Endothelial cell of umbilical vein (primary cell): ENCODE measurements around the gene TRAF1. TPM values are rescaled to one million over a fixed set of nuclear protein-coding genes. Genes with fewer than 3 reads are reported as not detected.

Source experiments
- BruUV-seq: library from RNA; stranded (reverse); fragments of 400-500 nt; replicated peaks from 2 replicates; lab custom pipeline; 2021; lab: Mats Ljungman, UMichigan
- CTCF ChIA-PET: fragments of 300-600, 350-600 bp; sonication (Branson Sonifier 250); formaldehyde crosslinking; loops from one replicate; lab custom pipeline; 2021; ENCODE audit warnings: antibody characterized with exemption, inconsistent platforms; lab: Charles Lee
- POLR2A ChIA-PET: fragments of 300-600, 350-600 bp; sonication (Branson Sonifier 250); formaldehyde crosslinking; loops from one replicate; lab custom pipeline; 2021; ENCODE audit warnings: antibody characterized with exemption, inconsistent platforms; lab: Charles Lee
- DNase-seq: peaks from one replicate; pipeline ENCODE4 v3.0.0-alpha.2; 2011; ENCODE audit warnings: low read depth, low spot score
- FAIRE-seq: peaks from 2 replicates; lab custom pipeline; 2011; peaks lifted over from hg19 to GRCh38; lab: Jason Lieb, UNC
- H2AFZ ChIP-seq: 2 replicates; pipeline ENCODE4 v1.6.0; 2012; ENCODE audit warnings: low read depth, low read length, control low read depth, inconsistent platforms
- H3K27ac ChIP-seq: 2 replicates; pipeline ENCODE4 v1.5.1; 2011; ENCODE audit warnings: low read depth, mild to moderate bottlenecking, control low read depth, low read length, moderate library complexity; ENCODE audit not compliant: insufficient read depth
- H3K27me3 ChIP-seq, 2 experiments: 2 replicates each; pipeline versions ENCODE4 v1.6.0 to v1.6.1; 2011; ENCODE audit warnings: low read length in 2 of 2, mixed read lengths in 1 of 2; ENCODE audit not compliant: control insufficient read depth in 2 of 2, insufficient read depth in 2 of 2
- H3K36me3 ChIP-seq, 2 experiments: 2 replicates in 1 of 2; 3 replicates in 1 of 2; pipeline ENCODE4 v1.5.1; 2011; ENCODE audit warnings: low read length in 2 of 2, mild to moderate bottlenecking in 1 of 2, moderate library complexity in 1 of 2; ENCODE audit not compliant: control insufficient read depth in 2 of 2, insufficient read depth in 2 of 2; ENCODE audit errors: extremely low read depth in 1 of 2
- H3K4me1 ChIP-seq: 3 replicates; pipeline ENCODE4 v1.5.1; 2011; ENCODE audit warnings: mild to moderate bottlenecking, low read length; ENCODE audit not compliant: control insufficient read depth, insufficient read depth; ENCODE audit errors: extremely low read depth
- H3K4me2 ChIP-seq: 2 replicates; pipeline ENCODE4 v1.6.1; 2011; ENCODE audit warnings: low read length, control low read depth, mixed read lengths; ENCODE audit not compliant: insufficient read depth
- H3K4me3 ChIP-seq, 3 experiments: fragments of 200-600 bp in 1 of 3; sonication (generic), shearing (Covaris generic) in 1 of 3; replicated peaks in 1 of 3; 2 replicates each; pipeline ENCODE4 v1.5.1; 2011 to 2016; ENCODE audit warnings: control low read depth in 3 of 3, low read length in 3 of 3, mild to moderate bottlenecking in 2 of 3, inconsistent platforms in 1 of 3, low read depth in 1 of 3, moderate library complexity in 1 of 3; ENCODE audit not compliant: insufficient read depth in 1 of 3
- H3K79me2 ChIP-seq: 2 replicates; pipeline ENCODE4 v1.6.0; 2012; ENCODE audit warnings: low read length, inconsistent platforms; ENCODE audit not compliant: control insufficient read depth, insufficient read depth
- H3K9ac ChIP-seq: replicated peaks from 2 replicates; pipeline ENCODE3; 2011; ENCODE audit warnings: low read length, control low read depth; ENCODE audit not compliant: insufficient read depth; ENCODE audit errors: extremely low read depth
- H3K9me1 ChIP-seq: replicated peaks from 3 replicates; pipeline ENCODE4 v1.6.0; 2011; ENCODE audit warnings: mild to moderate bottlenecking, low read length; ENCODE audit not compliant: control insufficient read depth, insufficient read depth; ENCODE audit errors: extremely low read depth
- H3K9me3 ChIP-seq: replicated peaks from 2 replicates; pipeline ENCODE4 v1.5.1; 2012; ENCODE audit warnings: low read length, inconsistent platforms; ENCODE audit not compliant: control insufficient read depth, insufficient read depth
- H4K20me1 ChIP-seq: replicated peaks from 2 replicates; pipeline ENCODE3; 2011; ENCODE audit warnings: mild to moderate bottlenecking, low read length; ENCODE audit not compliant: control insufficient read depth, insufficient read depth; ENCODE audit errors: extremely low read depth
- CTCF ChIP-seq, 2 donors: IDR thresholded peaks; 1 replicate in 1 of 2; 2 replicates in 1 of 2; pipeline ENCODE4 v1.5.1; 2011; ENCODE audit warnings: low read length in 2 of 2, mild to moderate bottlenecking in 2 of 2, moderate library complexity in 2 of 2, control low read depth in 1 of 2, inconsistent platforms in 1 of 2, low read depth in 1 of 2; ENCODE audit not compliant: insufficient read depth in 1 of 2; ENCODE audit errors: extremely low read depth in 1 of 2
- EZH2 ChIP-seq: IDR thresholded peaks from 2 replicates; pipeline ENCODE4 v1.6.1; 2012; ENCODE audit warnings: borderline replicate concordance, low read depth, mild to moderate bottlenecking, moderate library complexity, low read length, inconsistent platforms; ENCODE audit not compliant: severe bottlenecking
- FOS ChIP-seq: IDR thresholded peaks from 2 replicates; pipeline ENCODE4 v1.6.1; 2011; ENCODE audit warnings: mild to moderate bottlenecking, low read length, moderate library complexity, borderline replicate concordance; ENCODE audit not compliant: insufficient read depth
- GATA2 ChIP-seq: IDR thresholded peaks from 2 replicates; pipeline ENCODE4 v1.7.0; 2011; ENCODE audit warnings: low read depth, mild to moderate bottlenecking, moderate library complexity, mixed read lengths, low read length; ENCODE audit not compliant: insufficient read length, insufficient read depth
- JUN ChIP-seq: IDR thresholded peaks from 2 replicates; pipeline ENCODE4 v1.6.1; 2011; ENCODE audit warnings: borderline replicate concordance, low read depth; ENCODE audit not compliant: insufficient read length, insufficient read depth
- MAX ChIP-seq: IDR thresholded peaks from 2 replicates; pipeline ENCODE4 v1.6.1; 2011; ENCODE audit not compliant: insufficient read depth, insufficient read length
- MYC ChIP-seq: IDR thresholded peaks from one replicate; pipeline ENCODE4 v1.6.1; 2011; ENCODE audit warnings: mild to moderate bottlenecking, low read depth, low read length
- POLR2A ChIP-seq: IDR thresholded peaks from 2 replicates; pipeline ENCODE4 v1.6.1; 2012; ENCODE audit warnings: low read depth, mild to moderate bottlenecking, control low read depth, low read length
- POLR2AphosphoS5 ChIP-seq: IDR thresholded peaks from 2 replicates; pipeline ENCODE4 v1.6.1; 2012; ENCODE audit warnings: low read depth, mild to moderate bottlenecking, control low read depth, low read length, moderate library complexity; ENCODE audit not compliant: insufficient read depth
- dilution Hi-C: fragments of 300-500 bp; cut with MboI; formaldehyde crosslinking; loops from one replicate; pipeline ENCODE4 v1.15.0; 2019; ENCODE audit warnings: low sequenced_read_pairs; ENCODE audit not compliant: extremely low pct_ligation_motif_present
- intact Hi-C: fragments of 100-400 bp; cut with micrococcal nuclease; formaldehyde crosslinking; loops from one replicate; pipeline ENCODE4 v1.10.0; 2022
- polyA plus RNA-seq, 4 experiments: library from polyadenylated mRNA; depleted of rRNA in 3 of 4; stranded (reverse) in 3 of 4; unstranded in 1 of 4; fragments of >200 nt; gene quantifications; 2 replicates each; pipeline versions ENCODE4 v1.2.1 to v1.2.3, GENCODE V29; 2011 to 2012; ENCODE audit warnings: missing spikeins in 1 of 4
- total RNA-seq: library from RNA; stranded (reverse); gene quantifications from 2 replicates; pipeline ENCODE4 v1.2.3, GENCODE V29; 2021

The TRAF1 gene
- total and polyA plus RNA-seq, 2 donors (not counting 3 experiments of a cell fraction or from before 2014, with no cell fraction given) = 2.0 to 2.6 TPM

- no TSS peak for BruUV-seq
- Histone ChIP-seq H3K4me2 (no peak overlapping the region), H3K9me1 (no peaks in the 10 kb centered on the region), H3K27ac (no peak overlapping the region), H2AFZ (no peak overlapping the region), H3K4me1 (peaks cover 58% of the 10 kb centered on the region), H3K4me3 (no peak overlapping the region), H3K9me3 (no peaks in the 10 kb centered on the region), H3K36me3 (no peaks in the 10 kb centered on the region), H3K9ac (no peak overlapping the region), H4K20me1 (no peaks in the 10 kb centered on the region), H3K27me3 (no peaks in the 10 kb centered on the region), H3K79me2 (no peaks in the 10 kb centered on the region)
- POLR2A ChIA-PET = no interaction called here
- no peak for TF ChIP-seq JUN
- TF ChIP-seq POLR2AphosphoS5 = no peak
- intact Hi-C loops (no loop called here), dilution Hi-C loops (no loop called here)
- DNase-seq (no peak), FAIRE-seq (no peak)
- CTCF ChIA-PET = no interaction called here
Observed at GRCh38 chr9:120934281-120934680, 7.7 kb upstream of the TRAF1 start.

- intact Hi-C loops (no loop called here), dilution Hi-C loops (no loop called here)
- no peaks in the 10 kb centered on the region for H3K9me3 ChIP-seq
- no peak overlapping the region for H3K4me3 ChIP-seq
- no TSS peak for BruUV-seq
- TF ChIP-seq GATA2 = no peak
- TF ChIP-seq POLR2A = no peak
- TF ChIP-seq MYC = no peak
- no peak for TF ChIP-seq FOS
- no peak for TF ChIP-seq MAX
- TF ChIP-seq POLR2AphosphoS5 = no peak
- no peak for TF ChIP-seq CTCF (IDR thresholded peaks at IDR 0.05; ENCODE audit: extremely low read depth in 1 of 2, insufficient read depth in 1 of 2, low read depth in 1 of 2, low read length in 2 of 2)
- no peak for TF ChIP-seq EZH2
- TF ChIP-seq JUN = no peak
- ChIA-PET CTCF (no interaction called here), POLR2A (no interaction called here)
- H3K27me3 ChIP-seq = no peaks in the 10 kb centered on the region
- no peak overlapping the region for H3K4me2 ChIP-seq
- H3K27ac ChIP-seq = no peak overlapping the region
- no peak overlapping the region for H3K9ac ChIP-seq
- H3K79me2 ChIP-seq = no peaks in the 10 kb centered on the region
- H2AFZ ChIP-seq = no peak overlapping the region
- no peaks in the 10 kb centered on the region for H3K9me1 ChIP-seq
- H3K36me3 ChIP-seq = no peaks in the 10 kb centered on the region
- H4K20me1 ChIP-seq = no peaks in the 10 kb centered on the region
- H3K4me1 ChIP-seq = peaks cover 65% of the 10 kb centered on the region
- no peak for DNase-seq
- FAIRE-seq = no peak
Observed at GRCh38 chr9:120933310-120934055, 6.9 kb upstream of the TRAF1 start.
